ENCODE measurements around the gene MYH14.
A peak's percentile ranks its signal among the peaks of the same experiment; 100 is the strongest.

MYH14 gene

DNA sequence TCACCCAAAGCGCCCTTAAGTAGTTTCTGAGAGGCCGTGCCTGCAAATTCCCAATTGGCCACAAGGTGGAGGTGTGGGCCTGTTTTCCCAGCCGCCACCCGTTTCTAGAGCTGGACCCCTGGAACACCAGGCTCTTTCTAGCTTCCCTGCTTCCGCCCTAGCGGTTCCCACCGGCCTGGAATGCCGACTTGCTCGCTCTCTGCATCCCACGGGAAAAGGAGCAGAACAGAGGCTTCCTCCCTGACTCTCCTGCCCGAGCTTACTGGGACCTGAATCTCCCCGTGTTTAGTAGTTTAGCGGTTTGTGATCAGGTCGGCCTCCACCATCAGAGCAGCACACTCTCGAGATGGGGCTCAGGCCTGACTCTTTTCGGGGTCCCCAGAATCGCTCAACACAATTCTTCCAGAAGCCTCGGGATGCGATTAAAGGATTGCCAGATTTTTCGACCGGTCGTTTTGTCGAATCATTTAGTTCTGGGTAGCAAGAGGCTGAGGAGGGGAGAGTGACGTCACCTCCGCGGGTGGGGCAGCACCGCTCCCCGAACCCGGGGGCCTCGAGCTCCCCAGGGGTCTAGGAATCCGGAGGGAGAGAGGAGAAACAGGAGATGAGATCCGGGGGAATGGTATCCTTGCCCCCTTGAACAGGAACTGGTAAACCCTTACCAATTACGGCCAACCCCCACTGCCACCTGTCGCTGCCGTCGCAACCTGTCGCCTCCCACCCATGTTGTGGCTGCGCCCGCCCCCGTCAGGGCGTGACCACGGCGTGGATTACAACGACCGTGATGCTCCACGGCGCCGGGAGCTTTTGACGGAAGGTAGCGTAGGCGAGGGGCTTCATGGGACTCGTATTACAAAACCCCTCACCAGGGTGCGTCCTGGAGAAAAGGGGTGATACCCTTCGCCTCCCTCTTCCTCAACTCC, 154.0 kb downstream of the MYH14 start:
- peak overlapping the region; percentile 56 for H3K4me3 ChIP-seq (ENCODE audit: low read length)
- peak; percentile 52 for DNase-seq (ENCODE audit: low read depth)
- TF ChIP-seq, protein P1, sequence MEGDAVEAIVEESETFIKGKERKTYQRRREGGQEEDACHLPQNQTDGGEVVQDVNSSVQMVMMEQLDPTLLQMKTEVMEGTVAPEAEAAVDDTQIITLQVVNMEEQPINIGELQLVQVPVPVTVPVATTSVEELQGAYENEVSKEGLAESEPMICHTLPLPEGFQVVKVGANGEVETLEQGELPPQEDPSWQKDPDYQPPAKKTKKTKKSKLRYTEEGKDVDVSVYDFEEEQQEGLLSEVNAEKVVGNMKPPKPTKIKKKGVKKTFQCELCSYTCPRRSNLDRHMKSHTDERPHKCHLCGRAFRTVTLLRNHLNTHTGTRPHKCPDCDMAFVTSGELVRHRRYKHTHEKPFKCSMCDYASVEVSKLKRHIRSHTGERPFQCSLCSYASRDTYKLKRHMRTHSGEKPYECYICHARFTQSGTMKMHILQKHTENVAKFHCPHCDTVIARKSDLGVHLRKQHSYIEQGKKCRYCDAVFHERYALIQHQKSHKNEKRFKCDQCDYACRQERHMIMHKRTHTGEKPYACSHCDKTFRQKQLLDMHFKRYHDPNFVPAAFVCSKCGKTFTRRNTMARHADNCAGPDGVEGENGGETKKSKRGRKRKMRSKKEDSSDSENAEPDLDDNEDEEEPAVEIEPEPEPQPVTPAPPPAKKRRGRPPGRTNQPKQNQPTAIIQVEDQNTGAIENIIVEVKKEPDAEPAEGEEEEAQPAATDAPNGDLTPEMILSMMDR (conservative IDR thresholded peaks at IDR 0.05; ENCODE audit: low read length): peak; percentile 75

DNA sequence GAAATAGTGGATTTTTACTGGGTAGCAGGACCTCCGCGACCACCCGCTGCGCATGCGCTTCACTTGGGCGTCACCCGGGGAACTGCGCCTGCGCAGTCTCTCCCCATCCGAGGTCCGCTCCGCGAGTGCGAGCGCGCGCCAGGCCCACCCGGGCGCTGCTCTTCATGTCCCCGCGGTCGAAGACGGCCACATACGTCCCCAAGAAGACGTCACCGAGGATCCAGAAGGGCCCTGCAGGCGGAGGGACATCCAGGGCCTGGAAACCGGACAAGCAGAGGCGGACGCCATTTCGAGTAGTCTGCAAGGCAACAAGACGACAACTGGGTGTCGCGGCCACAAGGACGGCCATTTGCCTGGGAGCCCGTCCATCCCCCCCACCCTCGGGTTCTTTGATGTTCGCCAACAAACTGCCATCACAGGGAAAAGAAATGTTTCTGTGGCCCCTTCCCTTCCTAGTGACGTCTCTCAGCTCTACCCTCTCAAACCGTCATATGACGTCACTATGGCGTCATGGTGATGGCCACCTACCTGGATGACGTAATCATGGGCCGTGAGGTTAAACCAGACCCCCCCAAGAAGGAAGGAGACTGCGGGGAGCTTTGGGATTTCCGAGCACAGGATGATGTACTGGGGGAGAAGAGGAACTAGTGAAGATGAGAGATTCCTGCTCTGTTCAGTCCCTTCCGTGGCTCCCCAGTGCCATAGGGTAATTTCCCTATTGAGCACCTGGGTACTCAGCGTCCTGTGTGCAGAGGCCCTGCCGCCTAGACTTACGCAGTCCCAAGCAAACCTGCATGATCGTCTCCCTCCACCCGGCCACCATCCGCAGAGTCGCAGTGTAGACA, 155.3 kb downstream of the MYH14 start:
- DNase-seq (ENCODE audit: low read depth): peak; percentile 23
- TF ChIP-seq, protein P1 (conservative IDR thresholded peaks at IDR 0.05; ENCODE audit: low read length): no peak
- peak overlapping the region; percentile 61 for H3K4me3 ChIP-seq (ENCODE audit: low read length)

DNA sequence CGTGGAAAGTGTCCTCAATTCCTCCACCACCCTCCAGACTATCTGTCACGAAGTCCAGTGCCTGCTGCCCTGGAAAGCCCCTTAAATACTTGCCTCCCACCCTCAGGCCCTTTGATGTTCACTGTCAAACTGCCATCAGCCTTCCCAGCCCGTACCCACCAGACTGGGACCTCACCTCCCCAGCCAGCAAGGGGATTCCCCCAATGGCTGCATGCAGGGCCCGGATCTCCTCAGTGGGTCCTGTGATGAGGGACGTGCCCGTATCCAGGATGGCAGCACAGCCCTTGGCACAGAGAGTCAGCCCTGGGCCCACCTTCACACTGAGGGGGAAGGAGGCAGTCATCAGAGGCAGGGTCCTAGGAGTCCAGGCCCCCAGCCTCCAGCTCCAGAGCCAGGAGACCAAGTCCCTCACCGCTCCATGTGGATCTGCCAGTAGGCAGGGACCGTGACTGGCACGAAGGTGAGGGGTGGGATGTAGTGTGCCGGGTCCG, 156.0 kb downstream of the MYH14 start:
- TF ChIP-seq, protein P1 (conservative IDR thresholded peaks at IDR 0.05; ENCODE audit: low read length): no peak
- no peak overlapping the region for H3K4me3 ChIP-seq (ENCODE audit: low read length)
- DNase-seq (ENCODE audit: low read depth): no peak

Measured in AG10803 (cell line).